Measurements from ENCODE around the gene DNMBP.
"Not testable (repeated sequence)": the region's sequence is repeated elsewhere in the genome, so short reads cannot be mapped to it uniquely, and the experiment has no call there.

Gene DNMBP

GRCh38 chr10:99945263-99945662, 64.5 kb downstream of the DNMBP start:
- no peak for DNase-seq

GRCh38 chr10:99944860-99945259, 64.9 kb downstream of the DNMBP start:
- DNase-seq: no peak

- DNase-seq: no peak
Observed at GRCh38 chr10:99943908-99944307, 65.8 kb downstream of the DNMBP start.

- no peak for DNase-seq
Observed at GRCh38 chr10:99941942-99942820, 67.6 kb downstream of the DNMBP start.

DNA sequence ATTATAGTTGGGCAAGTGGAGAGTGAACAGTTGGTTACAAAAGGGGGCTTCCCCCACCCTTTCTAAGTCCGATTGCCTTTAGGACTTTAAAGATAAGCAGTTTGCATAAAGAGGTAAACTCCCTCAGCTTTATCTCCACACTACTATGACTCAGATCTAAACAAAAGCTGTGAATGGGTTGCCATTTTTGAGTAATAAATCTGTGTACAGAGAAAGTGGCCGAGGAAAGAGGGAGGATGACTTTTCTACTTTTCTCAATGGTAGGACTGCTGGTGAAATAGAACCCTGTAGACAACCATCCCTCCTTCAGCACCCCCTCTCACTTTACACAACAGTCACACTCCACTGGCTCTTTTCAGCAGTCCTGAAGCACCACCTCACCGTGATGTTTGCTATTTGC, 71.2 kb downstream of the DNMBP start:
- DNase-seq: no peak

GRCh38 chr10:99937630-99938029, 72.1 kb downstream of the DNMBP start:
- no peak for DNase-seq

GRCh38 chr10:99932203-99932957, 77.4 kb downstream of the DNMBP start:
- DNase-seq: not testable (repeated sequence)

GRCh38 chr10:99930731-99931550, 78.8 kb downstream of the DNMBP start:
- no peak for DNase-seq

- no peak for DNase-seq
Observed at GRCh38 chr10:99929360-99929759, 80.4 kb downstream of the DNMBP start.

DNA sequence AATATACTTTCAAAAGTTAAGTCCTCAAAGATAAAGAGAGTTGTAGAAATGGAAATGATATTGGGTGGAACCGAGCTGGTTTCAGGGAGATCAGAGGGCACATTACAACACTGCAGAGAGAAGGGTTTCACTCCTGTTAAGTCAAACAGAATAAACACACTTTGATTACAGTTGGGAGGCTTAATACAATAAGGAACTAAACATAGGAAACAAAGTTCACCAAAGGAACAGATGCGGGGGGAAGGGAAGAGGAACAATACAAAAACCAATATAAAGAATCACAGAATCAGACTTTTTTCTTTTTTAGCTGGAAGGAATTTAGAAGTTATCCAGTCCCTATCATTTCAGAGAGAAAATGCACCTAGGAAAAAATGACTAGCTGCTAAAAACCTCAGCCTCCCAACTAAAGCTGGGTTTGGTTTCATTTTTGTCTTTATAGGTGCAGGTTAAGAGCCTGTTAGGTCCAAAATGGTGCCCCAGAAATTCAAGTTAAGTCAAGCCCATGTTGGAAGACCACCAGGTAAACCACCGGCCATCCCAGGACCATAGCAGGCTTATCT, 81.9 kb downstream of the DNMBP start:
- DNase-seq: no peak

- DNase-seq: no peak
Observed at GRCh38 chr10:99926925-99927720, 82.6 kb downstream of the DNMBP start.

DNA sequence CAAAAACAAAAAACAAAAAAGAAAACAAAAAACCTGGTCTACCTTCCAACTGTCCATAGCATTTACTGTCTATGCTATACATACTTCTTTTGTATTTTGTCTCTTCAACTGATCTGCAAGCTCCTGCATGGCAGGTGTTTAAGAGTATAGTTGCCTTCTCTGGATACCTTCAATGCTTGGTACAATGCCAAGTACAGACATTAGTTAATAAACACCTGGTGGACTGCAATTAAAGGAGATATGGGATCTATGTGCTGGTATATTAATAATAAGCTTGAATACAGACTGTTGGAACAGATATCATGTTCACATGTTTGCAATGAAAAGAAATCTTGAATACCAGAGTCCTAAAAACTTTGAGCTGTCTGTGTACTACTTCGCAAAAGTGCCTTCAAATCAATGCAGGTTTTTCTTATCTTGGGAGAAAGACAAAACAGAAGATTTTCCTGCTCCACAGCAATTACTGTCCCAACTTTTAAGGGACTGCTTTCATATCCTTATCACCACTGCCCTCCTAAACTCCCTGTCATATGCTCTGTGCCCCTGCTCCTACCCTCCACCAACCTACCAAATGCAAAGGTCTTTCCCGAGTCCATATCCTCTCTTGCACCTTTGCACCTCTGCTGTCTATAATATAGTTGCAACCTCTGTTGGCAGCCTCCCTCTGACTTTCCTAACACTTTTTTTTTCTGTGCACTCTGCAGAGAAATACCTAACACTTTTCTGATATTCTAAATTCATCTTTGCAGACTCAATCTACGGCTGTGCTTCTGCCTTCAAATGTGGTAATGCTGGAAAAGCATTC, 85.1 kb downstream of the DNMBP start:
- no peak for DNase-seq

DNA sequence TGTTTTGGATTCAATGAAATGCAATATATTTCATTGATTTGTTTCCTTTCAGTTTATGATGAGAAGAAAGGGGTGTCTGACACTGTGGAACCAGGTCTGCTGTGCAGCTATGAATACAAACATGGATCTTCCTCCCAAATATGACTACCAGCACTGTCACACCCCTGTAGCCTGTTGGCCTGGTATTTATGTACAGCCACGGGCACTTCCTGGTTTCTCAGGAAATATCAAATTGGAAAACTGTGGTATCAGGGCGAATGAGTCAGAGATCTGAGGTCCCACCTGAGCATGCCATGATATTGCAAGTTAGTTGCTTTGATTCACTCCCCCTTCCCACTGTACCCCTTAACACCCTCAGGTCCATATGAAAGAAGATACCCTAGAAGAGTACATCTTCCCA, 87.8 kb downstream of the DNMBP start:
- no peak for DNase-seq

GRCh38 chr10:99920901-99921300, 88.8 kb downstream of the DNMBP start:
- no peak for DNase-seq

DNA sequence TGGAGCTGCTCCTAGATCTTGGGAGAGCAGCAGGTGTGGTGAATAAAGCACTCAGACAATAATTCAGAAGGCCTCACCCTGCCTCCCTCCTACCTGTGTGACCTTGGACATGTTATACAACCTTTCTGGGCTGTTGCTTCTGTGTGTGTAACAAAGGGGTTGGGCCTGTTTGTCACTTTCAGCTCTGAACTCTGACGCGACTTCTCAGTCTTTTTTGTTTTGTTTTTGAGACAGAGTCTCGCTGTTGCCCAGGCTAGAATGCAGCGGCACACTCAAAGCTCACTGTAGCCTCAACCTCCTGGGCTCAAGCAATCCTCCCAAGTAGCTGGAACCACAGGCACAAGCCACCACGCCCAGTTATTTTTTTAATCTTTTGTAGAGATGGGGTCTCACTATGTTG, 89.3 kb downstream of the DNMBP start:
- no peak for DNase-seq

- no peak for DNase-seq
Observed at GRCh38 chr10:99917963-99918825, 91.6 kb downstream of the DNMBP start.

DNA sequence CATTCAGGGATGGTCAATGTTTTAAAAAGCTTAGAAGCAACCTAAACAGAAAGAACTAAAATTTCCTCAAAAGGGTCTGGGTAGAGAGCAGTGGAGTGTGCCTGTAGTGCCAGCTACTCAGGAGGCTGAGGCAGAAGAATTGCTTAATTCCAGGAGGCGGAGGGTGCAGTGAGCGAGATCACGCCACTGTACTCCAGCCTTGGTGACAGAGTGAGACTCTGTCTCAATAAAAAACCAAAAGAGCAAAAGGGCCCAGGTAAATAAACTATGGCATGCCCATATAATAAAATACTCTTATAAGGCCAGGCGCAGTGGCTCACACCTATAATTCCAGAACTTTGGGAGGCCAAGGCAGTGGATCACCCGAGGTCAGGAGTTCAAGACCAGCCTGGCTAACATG, 93.0 kb downstream of the DNMBP start:
- no peak for DNase-seq

DNA sequence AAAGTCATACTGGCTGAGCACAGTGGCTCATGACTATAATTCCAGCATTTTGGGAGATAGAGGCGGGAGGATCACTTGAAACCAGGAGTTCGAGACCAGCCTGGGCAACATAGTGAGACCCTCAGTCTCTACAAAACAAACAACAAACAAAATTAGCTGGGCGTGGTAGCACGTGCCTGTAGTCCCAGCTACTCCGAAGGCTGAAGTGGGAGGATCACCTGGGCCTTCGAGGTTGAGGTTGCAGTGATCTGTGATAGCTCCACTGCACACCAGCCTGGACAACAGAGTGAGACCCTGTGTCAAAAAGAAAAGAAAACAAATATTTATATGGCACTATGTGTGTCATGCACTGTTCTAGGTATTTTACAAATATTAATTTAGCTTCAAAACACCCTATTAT, 94.3 kb downstream of the DNMBP start:
- no peak for DNase-seq

- DNase-seq: no peak
Observed at GRCh38 chr10:99914236-99914635, 95.5 kb downstream of the DNMBP start.

GRCh38 chr10:99913831-99914235, 95.9 kb downstream of the DNMBP start:
- DNase-seq: no peak
